HEK293 (cell line): ENCODE measurements around the gene AADACL3.

Experiments
- CTCF ChIP-seq: fragments of 450-650 bp; formaldehyde crosslinking; IDR thresholded peaks from 2 replicates; pipeline ENCODE4 v1.5.1; 2016; ENCODE audit warnings: missing biosample characterization, missing genetic modification characterization
- ZBTB21 ChIP-seq: fragments of 450-650 bp; formaldehyde crosslinking; IDR thresholded peaks from 2 replicates; pipeline ENCODE4 v1.5.1; 2017; ENCODE audit warnings: missing biosample characterization, missing genetic modification characterization
- ZNF2 ChIP-seq: fragments of 450-650 bp; formaldehyde crosslinking; IDR thresholded peaks from 2 replicates; pipeline ENCODE4 v1.5.1; 2016; ENCODE audit warnings: missing biosample characterization, missing genetic modification characterization
- ZNF24 ChIP-seq: fragments of 450-650 bp; formaldehyde crosslinking; IDR thresholded peaks from 2 replicates; pipeline ENCODE4 v1.5.1; 2016; ENCODE audit warnings: missing biosample characterization, missing genetic modification characterization
- ZNF544 ChIP-seq: fragments of 450-650 bp; formaldehyde crosslinking; IDR thresholded peaks from 2 replicates; pipeline ENCODE4 v1.5.0; 2017; ENCODE audit warnings: missing biosample characterization, missing genetic modification characterization
- ZNF704 ChIP-seq: fragments of 450-650 bp; formaldehyde crosslinking; IDR thresholded peaks from 2 replicates; pipeline ENCODE4 v1.5.1; 2016; ENCODE audit warnings: missing biosample characterization, missing genetic modification characterization

The AADACL3 gene

GRCh38 chr1:12776801-12777557, 61.1 kb downstream of the AADACL3 start (continued):
- no peak for TF ChIP-seq ZNF704 (tag by site-specific recombination)
- no peak for TF ChIP-seq ZNF544 (tag by site-specific recombination)
- no peak for TF ChIP-seq ZNF24 (tag by site-specific recombination)
- no peak for TF ChIP-seq ZBTB21 (tag by site-specific recombination)
- TF ChIP-seq CTCF = no peak
- TF ChIP-seq ZNF2 = no peak
- TF ChIP-seq, all 188 proteins: peak for 0
